Hematopoietic multipotent progenitor cell treated with erythropoietin and hydrocortisone succinate and interleukin-3 and kit ligand, for 17 days (in vitro differentiated cells): ENCODE results near the gene PPP1CB.
"Not testable (repeated sequence)": the region's sequence is repeated elsewhere in the genome, so short reads cannot be mapped to it uniquely, and the experiment has no call there.

Source experiments
- DNase-seq: peaks from one replicate; pipeline ENCODE4 v3.0.0-alpha.2; 2015; ENCODE audit warnings: low spot score

Gene PPP1CB

DNA sequence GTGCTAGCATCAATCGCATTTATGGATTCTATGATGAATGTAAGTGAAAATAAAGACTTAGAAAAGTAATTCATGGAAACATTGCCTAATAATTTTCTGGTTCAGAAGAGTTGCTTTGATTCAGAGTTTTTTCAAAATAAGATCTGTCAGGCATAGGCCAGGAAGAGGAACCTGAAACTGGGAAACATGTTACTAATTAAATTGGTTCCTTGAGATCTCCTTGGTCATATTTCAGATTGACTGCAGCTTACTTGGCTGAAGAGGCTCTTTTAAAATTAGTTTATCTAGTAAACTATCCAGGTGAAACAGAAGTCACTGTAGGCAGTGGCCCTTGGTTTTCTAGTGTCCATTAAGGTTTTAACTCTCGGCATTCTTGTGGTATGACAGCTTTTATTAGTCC is 27.4 kb downstream of the PPP1CB start:
- DNase-seq = no peak

DNA sequence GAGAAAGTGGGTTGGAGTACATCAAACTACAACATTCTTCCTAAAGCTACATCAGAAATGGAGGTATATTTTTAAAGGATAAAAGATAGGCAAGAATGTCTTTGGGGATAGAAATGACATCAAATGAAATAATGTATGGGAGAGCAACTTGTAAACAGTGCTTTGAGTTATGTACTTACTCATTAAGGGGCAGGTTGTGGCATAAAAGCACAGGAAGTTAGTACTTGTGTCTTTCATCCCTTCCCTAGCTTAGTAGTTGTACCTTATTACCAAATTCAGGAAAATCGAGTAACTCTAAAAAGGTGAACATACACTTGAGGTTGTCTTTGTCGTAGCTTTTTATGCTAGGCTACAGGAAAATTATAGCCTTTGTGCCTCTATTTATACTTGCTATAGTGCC is 28.9 kb downstream of the PPP1CB start:
- no peak for DNase-seq

DNA sequence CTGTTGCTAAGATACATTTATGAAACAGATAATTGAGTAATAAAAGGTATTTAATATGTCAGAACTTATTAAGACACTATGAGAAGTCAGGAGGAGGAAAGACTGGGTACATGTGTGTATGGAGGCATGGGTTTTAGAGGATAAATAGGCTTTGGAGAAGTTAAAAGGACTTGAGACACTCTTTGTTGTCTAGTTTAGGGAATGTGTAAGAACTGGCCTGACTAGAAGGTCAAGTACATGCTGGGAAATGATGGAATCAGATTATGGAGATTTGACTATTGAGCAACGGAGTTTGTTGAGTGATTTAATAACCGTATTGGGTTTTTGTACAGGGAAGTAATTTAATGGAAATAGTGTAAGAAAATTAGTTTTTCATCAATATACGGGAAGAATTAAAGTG is 30.8 kb downstream of the PPP1CB start:
- DNase-seq = no peak

DNA sequence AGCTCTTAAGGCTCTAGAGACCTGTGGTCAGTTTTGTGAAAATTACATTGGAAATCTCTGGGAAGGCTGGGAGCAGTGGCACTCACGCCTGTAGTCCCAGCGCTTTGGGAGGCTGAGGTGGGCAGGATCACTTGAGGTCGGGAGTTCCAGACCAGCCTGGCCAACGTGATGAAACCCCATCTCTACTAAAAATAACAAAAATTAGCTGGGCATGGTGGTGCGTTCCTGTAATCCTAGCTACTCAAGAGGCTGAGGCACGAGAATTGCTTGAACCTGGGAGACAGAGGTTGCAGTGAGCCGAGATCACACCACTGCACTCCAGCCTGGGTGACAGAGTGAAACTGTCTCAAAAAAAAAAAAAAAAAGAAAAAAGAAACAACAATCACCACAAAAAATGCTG is 32.9 kb downstream of the PPP1CB start:
- not testable (repeated sequence) for DNase-seq

DNA sequence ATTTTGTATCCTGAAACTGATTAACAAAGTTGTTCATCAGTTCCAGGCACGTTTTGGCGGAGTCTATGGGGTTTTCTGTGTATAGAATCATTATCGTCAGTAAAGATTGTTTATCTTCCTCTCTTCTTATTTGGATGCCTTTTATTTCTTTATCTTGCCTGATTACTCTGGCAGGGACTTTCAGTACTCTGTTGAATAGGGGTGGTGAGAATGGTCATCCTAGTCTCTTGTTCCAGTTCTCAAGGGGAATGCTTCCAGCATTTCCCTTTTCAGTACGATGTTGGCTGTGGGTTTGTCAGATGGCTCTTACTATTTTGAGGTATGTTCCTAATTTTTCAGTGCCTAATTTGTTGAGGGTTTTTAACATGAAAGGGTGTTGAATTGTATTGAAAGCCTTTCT is 45.0 kb downstream of the PPP1CB start:
- no peak for DNase-seq

DNA sequence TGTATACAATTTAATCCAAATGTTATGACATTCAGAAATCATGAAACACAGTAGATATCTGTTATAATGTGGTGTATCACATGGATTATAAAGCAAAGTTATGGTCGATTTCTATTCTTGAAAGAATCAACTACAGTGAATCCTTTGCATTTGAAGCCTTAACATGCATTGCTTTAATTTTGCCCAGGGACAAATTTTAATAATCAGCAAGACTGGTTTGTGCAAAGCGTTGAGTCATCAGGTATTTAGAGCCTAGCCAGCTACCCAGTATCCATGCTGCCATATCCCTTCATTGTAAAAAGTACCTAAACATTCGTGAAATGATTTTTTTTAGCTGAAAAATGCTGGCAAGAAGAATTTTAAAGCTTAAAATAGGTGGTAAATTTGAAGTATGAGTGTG is 50.1 kb downstream of the PPP1CB start:
- peak; percentile 52 for DNase-seq

DNA sequence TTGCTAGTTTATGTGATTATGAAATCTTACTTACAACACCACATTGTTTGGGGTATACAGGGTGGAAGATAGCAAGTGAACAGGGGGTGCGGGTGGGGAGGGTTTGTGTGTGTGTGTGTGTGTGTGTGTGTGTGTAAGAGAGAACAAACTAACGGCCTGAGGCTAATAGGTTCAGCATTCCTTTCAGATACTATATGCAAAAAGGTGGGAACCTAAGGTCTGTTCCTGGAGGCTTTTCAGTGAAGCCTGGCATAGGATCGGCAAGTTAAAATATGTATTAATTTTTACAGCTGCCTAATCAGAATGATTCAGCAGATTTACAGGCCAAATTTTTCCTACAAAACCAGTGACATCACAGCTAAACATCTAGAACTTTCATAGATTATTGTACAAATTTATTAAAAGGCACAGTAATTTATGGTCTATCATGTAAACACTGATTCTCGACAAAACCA is 51.4 kb downstream of the PPP1CB start:
- peak; percentile 78 for DNase-seq

DNA sequence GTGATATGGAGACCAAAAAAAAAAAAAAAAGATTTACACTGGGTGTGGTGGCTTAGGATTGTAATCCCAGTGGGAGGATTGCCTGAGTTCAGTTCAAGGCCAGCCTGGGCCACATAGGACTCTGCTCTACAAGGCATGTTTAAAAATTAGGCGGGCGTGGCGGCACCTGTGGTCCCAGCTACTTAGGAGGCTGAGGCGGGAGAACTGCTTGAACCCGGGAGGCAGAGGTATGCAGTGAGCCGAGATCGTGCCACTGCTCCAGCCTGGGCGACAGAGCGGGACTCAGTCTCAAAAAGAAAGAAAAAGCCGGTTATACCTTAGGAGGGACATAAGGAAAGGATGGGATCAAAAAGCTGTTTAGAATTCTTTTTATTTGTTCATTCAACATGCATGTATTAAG is 58.3 kb downstream of the PPP1CB start:
- DNase-seq = no peak

DNA sequence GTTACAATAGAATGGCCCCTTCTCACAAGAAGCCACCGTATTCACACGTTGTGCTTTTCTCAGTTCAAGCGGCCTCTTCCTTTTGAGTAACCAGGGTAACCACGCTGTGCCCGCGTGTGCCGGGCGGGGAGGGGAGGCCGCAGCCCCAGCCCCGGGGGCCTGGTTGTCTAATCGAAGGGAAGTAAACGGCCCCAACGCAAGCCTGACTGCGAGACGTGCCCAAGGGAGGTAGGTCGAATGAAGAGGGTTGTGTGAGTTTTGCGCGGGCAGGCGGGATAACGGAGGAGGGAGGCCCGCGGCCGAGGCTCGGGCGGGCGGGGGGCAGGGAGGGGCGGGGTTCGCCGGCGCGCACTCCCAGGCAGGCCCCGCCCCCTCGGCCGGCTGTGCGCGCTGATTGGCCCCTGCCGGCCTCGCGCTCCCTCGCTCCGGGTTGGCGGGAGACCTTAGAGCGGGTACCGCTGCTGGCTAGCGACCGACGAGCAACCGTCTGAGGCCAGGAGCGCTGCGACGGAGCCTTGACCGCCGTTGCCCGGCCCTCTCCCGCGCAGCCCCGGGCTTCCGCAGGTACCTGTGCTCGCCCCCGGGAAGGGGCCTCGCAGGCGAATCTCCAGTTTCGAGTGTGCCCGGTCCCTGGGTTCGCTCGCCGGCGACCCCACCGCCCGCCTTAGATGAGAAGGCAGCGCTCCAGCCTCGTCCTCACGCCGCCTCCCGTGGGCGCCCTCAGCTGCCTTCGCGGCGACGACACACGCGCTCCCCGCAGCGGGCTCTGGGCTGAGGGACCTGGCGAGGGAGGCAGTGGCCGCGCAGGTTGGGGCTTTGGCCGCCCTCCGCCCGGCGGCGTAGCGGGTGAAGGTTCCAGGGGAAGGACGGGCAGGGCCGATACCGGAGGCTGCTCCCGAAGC is 59.0 kb downstream of the PPP1CB start, which contains the start of gene SPDYA:
SPDYA (plus strand) TSS at position 451 of the 902 bp plus-strand sequence. CDS start 5,181 bp downstream, outside the sequence.
- DNase-seq = peak; percentile 59

DNA sequence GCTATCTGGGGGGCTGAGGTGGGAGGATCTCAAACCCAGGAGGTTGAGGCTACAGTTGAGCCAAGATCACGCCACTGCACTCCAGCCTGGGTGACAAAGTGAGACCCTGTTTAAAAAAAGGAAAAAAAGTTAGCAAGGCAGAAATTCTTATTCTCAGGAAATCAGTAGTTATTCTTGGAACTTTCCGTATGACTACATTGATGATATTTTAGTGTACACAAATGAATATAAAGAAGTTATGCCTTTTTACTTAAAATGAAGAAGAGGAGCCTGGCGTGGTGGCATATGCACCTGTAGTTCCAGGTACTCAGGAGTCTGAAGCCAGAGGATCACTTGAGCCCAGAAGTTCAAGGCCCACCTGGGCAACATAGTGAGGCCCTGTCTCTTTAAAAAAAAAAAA is 66.4 kb downstream of the PPP1CB start:
- DNase-seq = no peak

DNA sequence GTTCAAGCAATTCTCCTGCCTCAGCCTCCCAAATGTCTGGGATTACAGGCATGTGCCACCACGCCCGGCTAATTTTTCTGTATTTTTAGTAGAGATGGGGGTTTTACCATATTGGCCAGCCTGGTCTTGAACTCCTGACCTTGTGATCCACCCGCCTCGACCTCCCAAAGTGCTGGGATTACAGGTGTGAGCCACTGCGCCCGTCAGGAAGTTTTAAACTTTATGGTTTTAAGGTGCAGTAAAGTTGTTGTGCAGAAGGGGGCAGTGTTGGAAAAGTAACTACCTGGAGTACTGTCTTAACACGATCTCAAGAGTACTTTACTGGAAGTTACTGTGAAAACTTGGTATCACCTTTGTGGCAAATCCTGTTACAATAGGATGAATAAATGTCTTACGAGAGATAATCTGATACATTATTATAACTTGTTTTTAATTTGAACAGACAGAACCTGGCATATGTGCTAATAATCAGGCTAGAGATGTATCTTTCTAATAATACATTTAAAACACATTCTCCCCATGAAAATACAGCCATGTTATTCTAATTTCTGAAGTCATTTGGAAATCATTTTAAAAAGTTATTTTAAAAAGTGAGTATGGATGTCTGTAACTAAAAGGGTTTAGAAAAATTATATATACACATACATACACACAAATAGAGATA is 69.8 kb downstream of the PPP1CB start:
- DNase-seq = peak; percentile 78

DNA sequence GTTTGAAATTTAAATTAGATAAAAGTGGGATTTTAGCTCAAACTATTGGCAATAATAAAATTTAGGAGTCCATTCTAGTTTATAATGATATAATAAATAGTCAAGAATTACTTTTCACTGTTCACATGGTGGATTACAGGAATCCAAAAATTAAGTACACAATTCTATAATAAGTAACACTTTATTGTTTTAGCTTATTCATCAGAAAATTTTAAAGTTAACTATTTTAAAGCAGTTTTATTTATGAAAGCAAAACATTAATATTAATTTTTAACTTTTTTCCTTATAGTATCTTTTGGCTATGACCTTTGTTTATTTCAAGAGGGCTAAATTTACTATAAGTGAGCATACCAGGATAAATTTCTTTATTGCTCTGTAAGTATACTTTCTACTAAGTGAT is 70.4 kb downstream of the PPP1CB start:
- DNase-seq = no peak

DNA sequence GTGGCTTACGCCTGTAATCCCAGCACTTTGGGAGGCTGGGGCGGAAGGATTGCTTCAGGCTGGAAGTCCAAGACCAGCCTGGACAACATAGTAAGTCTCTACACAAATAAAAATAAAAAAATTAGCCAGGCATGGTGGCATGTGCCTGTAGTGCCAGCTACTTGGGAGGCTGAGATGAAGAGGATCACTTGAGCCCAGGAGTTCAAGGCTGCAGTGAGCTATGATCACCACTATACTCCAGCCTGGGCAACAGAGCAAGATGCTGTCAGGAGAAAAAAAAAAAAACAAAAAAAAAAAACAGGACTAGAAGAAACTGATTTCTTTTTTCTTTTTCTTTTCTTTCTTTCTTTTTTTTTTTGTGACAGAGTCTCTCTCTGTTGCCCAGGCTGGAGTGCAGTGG is 72.6 kb downstream of the PPP1CB start:
- DNase-seq = no peak

DNA sequence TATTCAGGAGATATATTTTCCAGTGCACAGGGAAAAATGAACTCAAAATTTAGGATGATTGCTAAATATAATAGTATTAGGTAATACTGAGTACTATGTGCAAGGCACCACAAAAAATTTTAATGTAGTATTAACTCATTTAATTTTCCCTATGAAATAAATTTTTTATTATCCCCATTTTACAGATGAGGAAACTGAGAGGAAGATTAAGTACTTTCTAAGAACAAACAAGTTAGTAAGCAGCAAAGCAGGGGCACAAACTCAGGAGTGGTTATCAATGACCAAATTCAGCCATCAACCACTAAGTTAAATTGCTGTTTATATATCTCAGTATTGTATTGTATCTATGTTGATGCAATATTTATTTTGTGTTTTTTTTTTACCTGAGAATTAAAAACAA is 73.2 kb downstream of the PPP1CB start:
- DNase-seq = no peak

DNA sequence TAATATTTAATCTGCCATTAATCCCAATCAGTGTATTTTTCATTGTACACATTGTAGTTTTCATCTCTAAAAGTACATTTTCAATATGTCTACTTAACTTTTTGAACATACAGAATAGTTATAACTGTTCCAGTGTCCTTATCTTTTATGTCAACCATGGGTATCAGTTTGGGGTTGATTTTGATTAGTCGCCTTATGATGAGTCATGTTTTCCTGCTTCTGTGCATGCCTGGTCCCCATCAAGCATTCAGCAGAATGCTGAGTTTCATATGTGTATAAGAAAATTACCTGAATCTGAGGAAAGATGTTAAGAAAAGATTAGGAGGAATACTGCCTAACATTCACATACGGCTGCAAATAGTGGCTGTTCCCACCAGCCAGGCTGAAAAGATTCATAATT is 76.8 kb downstream of the PPP1CB start:
- DNase-seq = no peak

DNA sequence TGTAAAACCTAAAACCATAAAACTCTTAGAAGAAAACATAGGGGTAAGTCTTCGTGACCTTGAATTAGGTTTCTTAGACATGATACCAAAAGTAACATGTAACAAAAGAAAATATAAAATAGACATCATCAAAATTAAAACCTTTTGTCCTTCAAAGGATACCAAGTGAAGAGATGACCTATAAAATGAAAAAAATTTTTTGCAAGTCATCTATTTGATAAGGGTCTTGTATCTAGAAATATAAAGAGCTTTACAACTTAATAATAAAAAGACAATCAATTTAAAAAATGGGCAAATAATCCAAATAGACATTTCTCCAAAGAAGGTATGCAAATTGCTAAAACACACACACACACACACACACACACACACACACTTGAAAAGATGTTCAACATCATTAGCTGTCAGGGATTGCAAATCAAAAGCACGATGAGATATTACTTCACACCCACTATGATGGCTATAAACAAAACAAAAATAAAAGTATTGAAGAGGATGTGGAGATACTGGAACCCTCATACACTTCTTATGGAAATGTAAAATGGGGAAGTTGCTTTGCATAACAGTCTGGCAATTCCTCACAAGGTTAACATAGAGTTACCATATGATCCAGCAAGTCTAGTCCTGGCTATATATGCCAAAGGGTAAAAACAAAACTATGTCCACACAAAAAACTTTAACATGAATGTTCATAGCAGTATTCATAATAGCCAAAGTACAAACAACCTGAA is 82.3 kb downstream of the PPP1CB start:
- no peak for DNase-seq

DNA sequence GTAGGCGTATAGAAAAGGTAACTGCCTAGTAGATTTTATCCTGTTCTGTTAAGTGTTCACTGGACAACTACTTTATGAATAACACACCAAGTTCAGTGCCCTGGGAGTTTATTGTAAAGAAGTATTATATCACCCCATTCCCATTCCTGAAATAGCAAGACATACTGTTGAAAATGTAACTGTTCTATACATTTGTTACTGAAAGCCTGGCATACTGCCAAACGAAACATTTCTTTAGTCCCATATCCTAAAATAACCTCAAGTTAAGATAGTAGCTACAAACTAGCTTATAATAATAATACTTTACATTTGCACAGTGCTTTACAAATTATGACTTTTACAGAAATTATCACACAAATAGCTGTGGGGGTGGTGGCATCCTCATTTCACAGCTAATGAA is 84.2 kb downstream of the PPP1CB start:
- no peak for DNase-seq

DNA sequence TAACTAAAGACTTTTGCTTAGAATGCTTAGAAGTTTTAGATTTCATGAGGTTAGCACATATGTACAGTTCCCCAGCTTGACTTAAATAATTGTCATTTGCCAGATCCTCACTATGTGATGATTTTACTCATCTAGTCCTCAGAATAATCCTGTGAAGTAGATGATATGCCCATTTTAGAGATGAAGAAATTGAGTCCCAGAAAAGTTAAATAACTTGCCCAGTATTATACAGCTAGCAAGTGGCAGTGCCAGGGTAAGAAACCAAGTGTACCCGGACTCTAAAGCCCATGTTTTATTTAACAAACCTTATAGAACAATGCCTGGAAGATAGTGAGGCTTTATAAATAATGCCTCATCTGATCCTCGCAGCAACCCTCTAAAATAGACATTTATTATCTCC is 87.3 kb downstream of the PPP1CB start:
- no peak for DNase-seq

DNA sequence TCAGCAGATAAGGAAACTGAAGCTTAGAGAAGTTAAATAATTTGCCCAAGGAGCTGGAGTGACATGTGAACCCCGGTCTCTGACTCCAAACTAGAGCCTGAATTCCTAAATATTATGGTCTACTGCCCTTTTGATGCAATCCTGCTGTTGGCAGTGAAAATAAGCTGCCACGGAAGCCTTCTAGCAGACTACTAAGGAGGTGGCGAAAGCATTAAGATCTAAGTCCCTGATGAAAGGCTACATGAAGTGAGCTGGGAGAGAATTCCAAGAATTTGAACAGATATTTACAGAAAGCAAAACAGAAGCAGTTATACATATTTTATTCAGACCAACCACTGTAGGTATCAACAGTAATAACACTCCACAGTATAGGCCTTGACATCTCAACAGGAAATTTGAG is 90.4 kb downstream of the PPP1CB start:
- DNase-seq = no peak
